ENCODE results near the gene KLHL26.

Gene KLHL26

GRCh38 chr19:18683109-18683957 is 46.5 kb downstream of the KLHL26 start, which contains the start of gene CRTC1:
TSS of gene CRTC1 (plus strand) at chr19:18683680. CDS start at chr19:18683703, 23 bp downstream.
- peak; percentile 81 for DNase-seq (ENCODE audit: low read depth in 2 of 2, low spot score in 1 of 2)

GRCh38 chr19:18683958-18684641 is 47.3 kb downstream of the KLHL26 start:
- no peak for DNase-seq (ENCODE audit: low read depth in 2 of 2, low spot score in 1 of 2)

DNA sequence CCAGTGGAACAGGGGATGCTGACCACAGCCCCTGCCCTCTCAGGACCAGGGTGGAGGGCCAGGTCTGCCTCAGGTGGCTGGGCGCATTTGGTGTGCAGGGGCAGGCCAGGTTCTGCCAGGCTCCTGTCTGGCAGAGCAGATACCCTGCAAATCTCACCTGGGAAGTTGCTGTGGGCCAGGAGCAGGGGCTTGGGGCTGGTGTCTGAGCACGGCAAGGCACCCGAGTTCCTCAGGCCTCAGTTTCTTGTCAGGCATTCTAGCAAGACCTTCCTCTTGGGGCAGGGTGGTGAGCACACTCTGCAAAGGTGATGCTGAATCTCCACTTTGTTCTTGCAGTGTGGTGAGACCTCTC is 47.8 kb downstream of the KLHL26 start:
- DNase-seq (ENCODE audit: low read depth in 2 of 2, low spot score in 1 of 2) = no peak

GRCh38 chr19:18685597-18686190 is 48.9 kb downstream of the KLHL26 start:
- DNase-seq (ENCODE audit: low read depth in 2 of 2, low spot score in 1 of 2) = no peak

DNA sequence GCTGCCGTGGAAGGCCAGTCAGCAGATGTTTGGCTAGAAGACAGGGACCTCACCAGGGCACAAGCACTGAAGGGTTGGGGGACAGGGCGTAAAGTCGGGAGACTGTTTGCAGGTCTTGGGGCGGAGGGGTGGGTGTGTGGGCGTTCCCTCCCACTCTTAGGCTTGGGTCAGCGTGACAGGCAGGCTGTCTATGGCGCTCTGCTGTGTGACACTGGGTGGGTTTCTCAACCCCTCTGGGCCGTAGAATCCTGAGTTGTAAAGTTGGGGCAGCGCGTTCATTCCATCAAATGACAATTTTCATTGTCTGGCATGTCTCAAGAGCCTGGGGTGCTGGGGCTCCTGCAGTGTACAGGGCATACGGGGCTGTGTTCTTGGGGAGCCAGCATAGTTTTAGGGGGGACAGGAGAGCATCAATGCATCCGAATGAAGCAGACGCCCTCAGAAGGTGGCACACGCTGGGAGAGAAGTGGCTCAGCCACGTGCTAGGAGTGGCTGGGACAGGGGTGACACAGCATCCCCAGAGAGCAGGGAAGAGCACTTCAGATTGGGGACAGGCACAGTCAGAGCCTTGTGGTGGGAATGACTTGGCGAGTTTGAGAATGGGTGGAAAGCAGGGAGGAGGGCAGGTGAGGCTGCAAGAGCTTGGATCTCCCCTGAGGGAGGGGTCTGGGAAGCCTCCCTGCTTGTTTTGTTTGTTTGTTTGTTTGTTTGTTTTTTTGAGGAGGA is 51.1 kb downstream of the KLHL26 start:
- DNase-seq (ENCODE audit: low read depth in 2 of 2, low spot score in 1 of 2) = no peak

DNA sequence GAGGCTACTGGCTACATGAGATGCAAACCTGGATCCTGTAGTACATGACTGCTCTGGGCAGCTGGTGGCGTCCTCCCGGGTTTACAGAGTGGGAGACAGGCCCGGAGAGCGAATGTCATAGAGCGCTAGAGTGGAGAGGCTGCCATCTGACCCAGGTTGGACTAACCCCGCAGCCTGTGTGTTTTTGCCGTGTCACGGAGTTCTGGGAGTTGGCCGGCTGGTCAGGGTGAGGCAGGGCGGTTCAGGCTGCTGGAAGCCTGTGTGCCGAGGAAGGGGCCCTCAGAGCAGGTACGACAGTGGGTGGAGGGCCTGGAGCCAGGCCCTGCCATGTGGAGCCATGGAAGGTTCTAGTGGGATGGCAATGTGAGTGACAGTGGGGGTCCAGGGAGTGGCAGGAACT is 59.2 kb downstream of the KLHL26 start:
- no peak for DNase-seq (ENCODE audit: low read depth in 2 of 2, low spot score in 1 of 2)

DNA sequence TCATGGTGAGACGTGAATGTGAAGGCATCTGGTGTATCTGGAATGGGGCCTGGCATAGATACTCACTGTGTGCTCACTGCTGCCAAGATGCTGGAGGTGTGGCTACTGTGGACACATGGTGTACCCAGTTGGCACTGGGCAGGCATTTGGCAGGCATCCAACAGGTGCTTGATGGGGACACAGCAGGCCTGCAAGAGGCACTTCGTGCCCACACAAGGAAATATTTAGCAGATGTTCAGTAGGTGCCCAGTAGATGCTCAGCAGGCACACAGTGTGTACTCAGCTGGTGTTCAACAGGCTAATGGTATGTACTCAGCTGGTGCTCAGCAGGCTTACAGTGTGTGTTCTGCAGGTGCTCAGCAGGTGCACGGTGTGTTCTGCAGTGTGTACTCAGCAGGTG is 60.9 kb downstream of the KLHL26 start:
- no peak for DNase-seq (ENCODE audit: low read depth in 2 of 2, low spot score in 1 of 2)

DNA sequence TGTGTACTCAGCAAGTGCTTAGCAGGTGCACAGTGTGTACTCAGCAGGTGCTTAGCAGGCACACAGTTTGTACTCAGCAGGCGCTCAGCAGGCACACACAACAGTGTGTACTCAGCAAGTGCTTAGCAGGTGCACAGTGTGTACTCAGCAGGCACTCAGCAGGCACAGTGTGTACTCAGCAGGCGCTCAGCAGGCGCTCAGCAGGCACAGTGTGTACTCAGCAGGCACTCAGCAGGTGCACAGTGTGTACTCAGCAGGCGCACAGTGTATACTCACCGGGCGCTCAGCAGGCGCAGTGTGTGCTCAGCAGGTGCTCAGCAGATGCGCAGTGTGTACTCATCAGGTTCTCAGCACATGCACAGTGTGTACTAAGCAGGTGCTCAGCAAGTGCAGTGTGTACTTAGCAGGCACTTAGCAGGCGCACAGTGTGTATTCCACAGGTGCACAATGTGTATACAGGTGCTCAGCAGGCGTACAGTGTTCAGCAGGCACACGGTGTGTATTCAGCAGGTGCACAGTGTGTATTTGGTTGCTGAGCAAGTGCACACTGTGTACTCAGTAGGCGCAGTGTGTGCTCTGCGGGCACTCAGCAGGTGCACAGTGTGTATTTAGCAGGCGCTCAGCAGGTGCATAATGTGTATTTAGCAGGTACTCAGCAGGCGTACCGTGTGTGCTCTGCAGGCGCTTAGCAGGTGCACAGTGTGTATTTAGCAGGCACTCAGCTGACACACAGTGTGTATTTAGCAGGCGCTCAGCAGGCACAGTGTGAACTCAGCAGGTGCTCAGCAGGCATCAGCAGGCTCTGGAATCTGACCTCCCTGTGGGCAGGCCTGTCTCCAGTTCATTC is 61.7 kb downstream of the KLHL26 start:
- DNase-seq (ENCODE audit: low read depth in 2 of 2, low spot score in 1 of 2) = no peak

GRCh38 chr19:18699403-18700054 is 62.7 kb downstream of the KLHL26 start:
- DNase-seq (ENCODE audit: low read depth in 2 of 2, low spot score in 1 of 2) = no peak

DNA sequence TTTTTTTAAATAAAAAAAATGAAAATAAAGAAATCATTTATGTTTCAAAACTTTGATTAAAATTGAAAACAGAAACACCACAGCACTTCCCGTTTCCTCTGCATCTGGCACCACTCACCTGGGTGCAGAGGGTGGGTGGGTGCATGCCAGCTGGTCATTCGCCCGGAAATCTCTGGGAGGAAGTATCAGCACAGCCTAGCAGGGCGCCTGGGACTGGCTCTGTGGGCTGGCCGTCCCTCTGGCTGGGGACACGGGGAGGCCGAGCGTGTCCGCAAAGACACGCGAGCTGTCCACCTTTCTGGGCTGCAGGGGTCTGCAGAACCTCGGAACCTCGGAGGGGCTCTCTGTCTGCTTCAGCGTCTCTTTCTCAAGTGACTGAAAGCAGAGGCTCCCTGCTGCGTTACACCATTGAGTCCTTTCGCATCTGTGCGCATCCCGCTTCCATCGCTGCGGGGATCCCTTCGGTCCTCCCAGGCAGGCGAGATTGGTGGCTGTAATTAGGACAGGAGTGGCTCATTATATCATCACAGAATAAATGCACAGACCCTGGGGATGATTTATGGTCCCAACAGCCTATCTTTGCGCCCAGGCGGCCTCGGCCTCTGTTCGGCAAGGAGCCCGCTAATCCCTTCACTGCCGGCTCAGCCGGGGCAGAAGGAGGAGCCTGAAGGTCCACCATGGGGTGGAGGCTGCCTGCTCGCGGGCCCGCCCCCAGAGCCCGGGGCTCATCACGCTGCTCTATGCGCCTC is 63.8 kb downstream of the KLHL26 start:
- peak; percentile 33 to 40 for DNase-seq (ENCODE audit: low read depth in 2 of 2, low spot score in 1 of 2)

- DNase-seq (ENCODE audit: low read depth in 2 of 2, low spot score in 1 of 2) = no peak
These were observed 64.4 kb downstream of the KLHL26 start for GRCh38 chr19:18701250-18701608.

DNA sequence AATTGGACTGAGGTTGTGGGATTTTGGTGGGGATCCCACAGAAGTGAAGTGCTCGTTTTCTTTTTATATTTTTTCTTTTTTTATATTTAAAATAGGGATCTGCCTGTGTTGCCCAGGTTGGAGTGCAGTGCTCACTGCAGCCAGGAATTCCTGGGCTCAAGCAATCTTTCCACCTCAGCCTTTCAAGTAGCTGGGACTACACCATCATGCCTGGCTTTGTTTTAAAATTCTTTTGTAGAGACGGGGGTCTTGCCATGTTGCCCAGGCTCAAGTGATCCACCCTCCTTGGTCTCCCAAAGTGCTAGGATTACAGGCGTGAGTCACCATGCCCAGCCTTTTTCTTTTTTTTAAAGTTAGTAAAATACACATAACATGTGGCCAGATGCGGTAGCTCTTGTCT is 67.2 kb downstream of the KLHL26 start:
- DNase-seq (ENCODE audit: low read depth in 2 of 2, low spot score in 1 of 2) = no peak

DNA sequence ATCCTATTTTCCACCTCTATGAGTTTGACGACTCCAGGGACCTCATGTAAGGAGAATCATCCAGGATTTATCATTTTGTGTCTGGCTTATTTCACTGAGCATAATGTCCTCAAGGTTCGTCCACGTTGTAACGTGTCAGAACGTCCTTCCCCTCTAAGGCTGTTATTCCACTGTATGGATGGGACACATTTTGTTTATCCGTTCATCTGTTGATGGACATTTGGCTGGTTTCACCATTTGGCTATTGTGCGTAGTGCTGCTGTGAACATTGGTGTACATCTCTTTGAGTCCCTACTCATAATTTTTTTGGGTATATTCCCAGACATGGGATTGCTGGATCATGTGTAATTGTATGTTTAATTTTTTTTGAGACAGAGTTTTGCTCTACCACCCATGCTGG is 68.1 kb downstream of the KLHL26 start:
- no peak for DNase-seq (ENCODE audit: low read depth in 2 of 2, low spot score in 1 of 2)

DNA sequence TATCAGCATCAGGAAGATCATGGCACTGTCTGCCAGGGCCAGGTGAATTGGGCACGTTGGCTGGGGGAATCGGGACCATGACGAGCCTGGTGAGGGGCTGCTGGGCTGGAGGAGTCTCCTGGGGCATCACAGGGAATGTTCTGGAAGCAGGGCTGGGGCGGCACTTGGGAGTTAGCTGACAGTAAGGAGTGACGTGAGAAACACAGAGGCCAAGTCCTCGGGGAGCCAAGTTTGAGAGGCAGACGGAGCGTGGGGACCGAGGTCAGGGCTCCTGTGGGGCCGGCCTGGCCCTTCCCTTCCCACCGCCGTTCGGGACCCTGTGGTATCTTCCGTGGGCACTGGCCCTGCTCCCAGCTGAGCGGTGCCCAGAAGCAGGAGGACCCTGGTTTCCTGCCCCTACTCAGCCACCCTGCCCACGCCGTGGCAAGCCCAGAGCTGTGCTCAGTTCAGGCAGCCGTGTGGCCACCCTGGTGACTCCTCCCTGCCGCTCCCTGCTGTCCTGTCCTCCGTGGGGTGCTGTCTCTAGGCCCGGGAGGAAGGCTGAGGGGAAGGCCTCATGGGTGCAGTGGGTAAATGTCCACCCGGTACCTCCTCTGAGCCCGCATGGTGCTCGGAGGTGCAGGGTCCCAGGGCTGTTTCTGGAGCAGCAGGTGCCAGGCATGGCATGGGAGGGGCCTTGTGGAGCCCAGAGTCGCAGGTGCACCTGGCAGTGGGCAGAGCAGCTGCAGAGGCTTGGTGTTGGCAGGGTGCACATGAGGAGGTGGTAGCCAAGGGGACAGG is 71.8 kb downstream of the KLHL26 start:
- DNase-seq (ENCODE audit: low read depth in 2 of 2, low spot score in 1 of 2) = no peak

- no peak for DNase-seq (ENCODE audit: low read depth in 2 of 2, low spot score in 1 of 2)
These were observed 72.7 kb downstream of the KLHL26 start for GRCh38 chr19:18709546-18709945.

DNA sequence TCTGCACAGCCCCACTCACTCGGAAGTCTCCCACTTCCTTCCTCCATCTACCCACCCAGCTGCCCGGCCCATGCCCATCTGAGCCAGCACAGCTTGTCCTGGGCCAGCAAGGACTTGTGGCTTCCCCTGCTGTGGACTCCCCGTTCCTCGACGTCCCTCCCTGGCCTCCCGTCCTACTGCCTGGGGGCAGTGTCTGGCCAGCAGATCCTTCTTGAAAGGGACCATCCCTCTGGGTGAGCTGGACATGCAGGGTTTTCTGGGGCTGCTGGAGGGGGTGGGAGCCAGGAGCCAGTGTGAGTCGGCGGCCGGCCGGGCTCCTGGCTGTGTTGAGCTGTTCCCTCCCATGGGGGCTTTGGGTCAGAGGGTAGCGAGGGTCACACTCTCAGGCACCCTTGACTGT is 73.4 kb downstream of the KLHL26 start:
- DNase-seq (ENCODE audit: low read depth in 2 of 2, low spot score in 1 of 2) = no peak

GRCh38 chr19:18710996-18711751 is 74.3 kb downstream of the KLHL26 start:
- no peak for DNase-seq (ENCODE audit: low read depth in 2 of 2, low spot score in 1 of 2)

GRCh38 chr19:18711893-18712292 is 75.1 kb downstream of the KLHL26 start:
- DNase-seq (ENCODE audit: low read depth in 2 of 2, low spot score in 1 of 2) = no peak

Data from stimulated activated CD8-positive, alpha-beta memory T cell treated with anti-CD3 and anti-CD28 coated beads, Interleukin-4, amount 100 ng/mL, for 4 hours (primary cell).